Neural progenitor cell (in vitro differentiated cells): ENCODE measurements around the gene SLC2A6.

ENCODE experiments used
- EZH2 ChIP-seq: fragments of 200-600 bp; sonication (generic); IDR thresholded peaks from 2 replicates; pipeline ENCODE4 v1.6.1; 2017; ENCODE audit warnings: antibody characterized with exemption, mild to moderate bottlenecking, moderate library complexity
- EZH2phosphoT487 ChIP-seq: fragments of 200-600 bp; sonication (generic); IDR thresholded peaks from 2 replicates; pipeline ENCODE4 v1.6.1; 2017; ENCODE audit warnings: antibody characterized with exemption
- TF ChIP-seq, protein P1 (sequence below): fragments of 200-600 bp; sonication (generic); IDR thresholded peaks from 2 replicates; pipeline ENCODE4 v1.5.1; 2017; ENCODE audit warnings: antibody characterized with exemption, mild to moderate bottlenecking

DNA sequence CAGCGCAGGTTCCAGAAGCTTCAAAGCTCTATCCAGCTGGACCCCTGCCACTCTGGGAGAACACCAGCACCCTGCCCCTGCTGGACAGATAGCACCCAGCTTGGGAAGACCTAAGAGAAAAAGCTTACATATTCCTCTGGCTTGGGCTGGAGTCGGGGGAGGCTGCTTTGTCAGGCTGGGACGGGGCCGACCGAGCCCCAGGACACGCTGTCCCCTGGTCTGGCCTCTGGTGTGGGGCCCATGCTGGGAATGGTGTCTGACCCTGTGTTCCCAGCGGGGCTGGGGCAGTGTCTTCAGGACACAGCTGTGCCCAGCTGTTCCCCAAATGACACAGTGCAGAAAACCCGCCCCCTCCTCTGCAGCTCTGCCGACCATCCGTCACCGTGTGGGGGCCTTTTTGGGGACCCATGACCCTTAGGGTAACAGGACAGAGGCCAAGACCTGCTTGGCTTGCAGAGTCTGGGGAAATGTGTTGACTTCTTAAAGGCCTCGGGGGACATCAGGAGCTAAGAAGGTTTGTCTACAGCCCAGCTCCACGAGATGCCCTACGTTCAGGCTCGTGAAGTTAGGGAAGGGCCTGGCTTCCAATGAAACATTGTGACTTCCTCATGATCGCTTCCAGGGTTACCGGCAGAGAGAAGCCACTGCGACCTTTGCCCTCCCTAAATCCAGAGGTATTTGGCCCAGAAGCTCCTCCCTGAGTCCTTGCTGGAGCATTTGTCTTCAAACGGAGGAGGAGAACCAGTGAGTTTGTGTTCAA is 20.4 kb upstream of the SLC2A6 start:
- TF ChIP-seq, protein P1, sequence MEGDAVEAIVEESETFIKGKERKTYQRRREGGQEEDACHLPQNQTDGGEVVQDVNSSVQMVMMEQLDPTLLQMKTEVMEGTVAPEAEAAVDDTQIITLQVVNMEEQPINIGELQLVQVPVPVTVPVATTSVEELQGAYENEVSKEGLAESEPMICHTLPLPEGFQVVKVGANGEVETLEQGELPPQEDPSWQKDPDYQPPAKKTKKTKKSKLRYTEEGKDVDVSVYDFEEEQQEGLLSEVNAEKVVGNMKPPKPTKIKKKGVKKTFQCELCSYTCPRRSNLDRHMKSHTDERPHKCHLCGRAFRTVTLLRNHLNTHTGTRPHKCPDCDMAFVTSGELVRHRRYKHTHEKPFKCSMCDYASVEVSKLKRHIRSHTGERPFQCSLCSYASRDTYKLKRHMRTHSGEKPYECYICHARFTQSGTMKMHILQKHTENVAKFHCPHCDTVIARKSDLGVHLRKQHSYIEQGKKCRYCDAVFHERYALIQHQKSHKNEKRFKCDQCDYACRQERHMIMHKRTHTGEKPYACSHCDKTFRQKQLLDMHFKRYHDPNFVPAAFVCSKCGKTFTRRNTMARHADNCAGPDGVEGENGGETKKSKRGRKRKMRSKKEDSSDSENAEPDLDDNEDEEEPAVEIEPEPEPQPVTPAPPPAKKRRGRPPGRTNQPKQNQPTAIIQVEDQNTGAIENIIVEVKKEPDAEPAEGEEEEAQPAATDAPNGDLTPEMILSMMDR: no peak
- TF ChIP-seq EZH2 (no peak), EZH2phosphoT487 (no peak)
